ENCODE data around the gene OTOF. TPM values are rescaled to one million over a fixed set of nuclear protein-coding genes. Genes with fewer than 3 reads are reported as not detected.

OTOF gene
- total and polyA plus RNA-seq, 2 donors (not counting 3 experiments of a cell fraction or from before 2014, with no cell fraction given), result 0.06 to 0.22 TPM

DNA sequence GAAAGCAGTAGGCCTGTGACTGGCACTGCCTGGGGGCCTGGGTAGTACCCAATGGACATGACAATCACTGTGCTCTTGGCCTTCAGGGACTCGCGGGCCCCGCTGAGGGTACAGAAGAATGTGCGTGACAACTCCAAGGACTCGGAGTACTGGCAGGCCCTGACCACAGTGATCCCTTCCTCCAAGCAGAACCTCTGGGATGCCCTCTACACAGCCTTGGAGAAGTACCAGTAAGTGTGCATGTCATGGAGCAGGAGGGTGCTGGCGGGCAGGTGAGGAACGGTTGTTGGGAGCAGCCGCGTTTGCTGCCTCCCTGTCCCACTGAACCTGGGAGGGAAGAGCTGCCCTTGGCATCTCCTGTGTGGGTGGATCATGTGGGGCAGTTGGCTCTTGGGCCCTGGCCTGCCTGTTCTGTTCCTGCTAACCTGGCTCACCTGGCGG, 23.3 kb downstream of the OTOF start:
- intact Hi-C loops (cut with micrococcal nuclease), result loop anchor here (2.0 kb wide), 1 partner anchor 36 kb away; no protein-coding TSS in a partner anchor
- FAIRE-seq (no peak), DNase-seq (ENCODE audit: low read depth, low spot score) (no peak)
- CTCF ChIA-PET, result interaction anchor here (1.9 kb wide), 1 partner anchor 14 kb away, joined by 6 read pairs; no protein-coding TSS in a partner anchor
- dilution Hi-C loops (cut with MboI; ENCODE audit: extremely low pct_ligation_motif_present, low sequenced_read_pairs), result no loop called here
- POLR2A ChIA-PET, result no interaction called here
- Histone ChIP-seq H3K4me3 (replicated peaks in 1 of 3; ENCODE audit: insufficient read depth in 1 of 3, low read depth in 1 of 3, low read length in 3 of 3) (no peak overlapping the region), H3K9me3 (replicated peaks; ENCODE audit: control insufficient read depth, insufficient read depth, low read length) (no peaks in the 10 kb centered on the region), H3K27me3 (ENCODE audit: control insufficient read depth in 2 of 2, insufficient read depth in 2 of 2, low read length in 2 of 2) (peaks cover 0 to 1% of the 10 kb centered on the region in 2 experiments), H3K4me1 (ENCODE audit: control insufficient read depth, extremely low read depth, insufficient read depth, low read length) (peaks cover 16% of the 10 kb centered on the region), H3K9me1 (replicated peaks; ENCODE audit: control insufficient read depth, extremely low read depth, insufficient read depth, low read length) (no peaks in the 10 kb centered on the region), H3K27ac (ENCODE audit: insufficient read depth, low read depth, low read length) (no peak overlapping the region), H3K4me2 (ENCODE audit: insufficient read depth, low read length) (no peak overlapping the region), H2AFZ (ENCODE audit: low read depth, low read length) (no peak overlapping the region), H4K20me1 (replicated peaks; ENCODE audit: control insufficient read depth, extremely low read depth, insufficient read depth, low read length) (no peaks in the 10 kb centered on the region), H3K36me3 (ENCODE audit: control insufficient read depth in 2 of 2, extremely low read depth in 1 of 2, insufficient read depth in 2 of 2, low read length in 2 of 2) (no peaks in the 10 kb centered on the region), H3K9ac (replicated peaks; ENCODE audit: extremely low read depth, insufficient read depth, low read length) (no peak overlapping the region), H3K79me2 (ENCODE audit: control insufficient read depth, insufficient read depth, low read length) (no peaks in the 10 kb centered on the region)
- no TSS peak for BruUV-seq (replicated peaks)
- TF ChIP-seq EZH2 (IDR thresholded peaks at IDR 0.05; ENCODE audit: borderline replicate concordance, low read depth, low read length, severe bottlenecking) (no peak), CTCF (IDR thresholded peaks at IDR 0.05; ENCODE audit: extremely low read depth in 1 of 2, insufficient read depth in 1 of 2, low read depth in 1 of 2, low read length in 2 of 2) (no peak), POLR2A (IDR thresholded peaks at IDR 0.05; ENCODE audit: low read depth, low read length) (no peak), JUN (IDR thresholded peaks at IDR 0.05; ENCODE audit: borderline replicate concordance, insufficient read depth, insufficient read length, low read depth) (no peak), FOS (IDR thresholded peaks at IDR 0.05; ENCODE audit: borderline replicate concordance, insufficient read depth, low read length) (no peak), POLR2AphosphoS5 (IDR thresholded peaks at IDR 0.05; ENCODE audit: insufficient read depth, low read depth, low read length) (no peak), GATA2 (IDR thresholded peaks at IDR 0.05; ENCODE audit: insufficient read depth, insufficient read length, low read depth, low read length) (no peak)
- TF ChIP-seq, protein P1, sequence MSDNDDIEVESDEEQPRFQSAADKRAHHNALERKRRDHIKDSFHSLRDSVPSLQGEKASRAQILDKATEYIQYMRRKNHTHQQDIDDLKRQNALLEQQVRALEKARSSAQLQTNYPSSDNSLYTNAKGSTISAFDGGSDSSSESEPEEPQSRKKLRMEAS (IDR thresholded peaks at IDR 0.05; ENCODE audit: insufficient read depth, insufficient read length), result no peak

Measured in endothelial cell of umbilical vein (primary cell).